Measurements from ENCODE around the gene PGS1.

DNA sequence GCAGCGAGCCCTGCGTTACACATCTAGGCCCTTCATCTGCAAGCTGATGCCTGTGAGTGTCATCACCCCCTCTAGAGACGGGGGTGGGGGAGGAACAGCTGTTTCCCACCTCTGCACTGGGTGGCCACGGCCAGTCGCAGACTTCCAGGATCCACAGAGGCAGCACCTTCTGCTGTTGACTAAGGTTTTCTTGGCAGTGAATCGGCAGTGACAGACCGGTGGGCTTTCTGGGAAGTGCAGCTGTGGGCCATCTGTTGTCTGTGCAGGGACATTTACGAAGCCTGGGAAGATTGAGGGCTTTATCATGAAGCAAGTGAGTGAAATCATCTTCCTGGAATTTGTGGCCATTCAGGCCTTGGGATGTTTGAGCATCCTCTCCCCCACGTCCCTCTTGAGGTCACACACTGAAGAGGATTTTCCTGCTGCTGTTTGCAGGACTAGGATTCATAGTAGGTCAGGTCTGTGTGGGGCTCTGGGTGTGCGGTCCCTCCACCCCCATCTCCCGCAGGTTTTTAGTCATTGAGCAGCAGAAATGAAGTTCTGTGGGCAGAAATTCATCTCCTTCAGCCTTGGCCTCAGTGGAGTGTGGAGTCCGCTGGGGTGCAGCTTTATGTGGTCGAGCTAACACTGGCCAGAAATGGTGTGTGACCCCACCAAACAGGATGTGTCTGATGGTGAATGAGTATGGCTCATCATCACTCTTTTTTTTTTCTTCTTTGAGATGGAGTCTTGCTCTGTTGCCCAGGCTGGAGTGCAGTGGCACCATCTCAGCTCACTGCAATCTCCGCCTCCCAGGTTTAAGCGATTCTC is 12.0 kb downstream of the PGS1 start:
- TF ChIP-seq POLR2A (IDR thresholded peaks at IDR 0.05; ENCODE audit: low read depth, low read length) (no peak), POLR2AphosphoS5 (IDR thresholded peaks at IDR 0.05; ENCODE audit: low read depth, low read length) (no peak)

Data from GM12892 (cell line).